Thoracic aorta (tissue), 2 donors: Measurements from ENCODE around the gene DACH1. TPM values are rescaled to one million over a fixed set of nuclear protein-coding genes. Genes with fewer than 3 reads are reported as not detected.

Source experiments
- ATAC-seq: fragments of 150-250 bp; one replicate; pipeline ENCODE4 v1.8.0; 2017; ENCODE audit warnings: low read depth; ENCODE audit not compliant: insufficient number of reproducible peaks, low FRiP score
- DNase-seq: peaks from one replicate; pipeline ENCODE4 v3.0.0-alpha.2; 2020; ENCODE audit warnings: low spot score
- H3K27ac ChIP-seq, 2 donors: fragments of 200-600 bp; sonication (generic); 1 replicate in 1 of 2; 2 replicates in 1 of 2; pipeline ENCODE4 v1.5.1; 2016; ENCODE audit warnings: mild to moderate bottlenecking in 2 of 2, moderate library complexity in 2 of 2
- H3K27me3 ChIP-seq: fragments of 200-600 bp; sonication (generic); replicated peaks from 2 replicates; pipeline ENCODE4 v1.6.0; 2016; ENCODE audit warnings: mild to moderate bottlenecking; ENCODE audit not compliant: insufficient read depth
- H3K36me3 ChIP-seq: fragments of 200-600 bp; sonication (generic); one replicate; pipeline ENCODE4 v1.5.1; 2016
- H3K4me1 ChIP-seq, 2 donors: fragments of 200-600 bp; sonication (generic); 1 replicate in 1 of 2; 2 replicates in 1 of 2; pipeline versions ENCODE4 v1.5.1 to v1.6.0; 2016; ENCODE audit warnings: low read depth in 2 of 2, mild to moderate bottlenecking in 1 of 2; ENCODE audit not compliant: control insufficient read depth in 1 of 2
- H3K4me3 ChIP-seq: fragments of 200-600 bp; sonication (generic); 2 replicates; pipeline ENCODE4 v1.5.1; 2016; ENCODE audit warnings: mild to moderate bottlenecking
- H3K9me3 ChIP-seq: fragments of 200-600 bp; sonication (generic); 2 replicates; pipeline ENCODE4 v1.5.1; 2016
- total RNA-seq, 2 donors: library from RNA; depleted of rRNA; stranded (reverse); fragments of >200 nt; gene quantifications; one replicate each; pipeline versions ENCODE4 v1.1.0 to v1.2.3, GENCODE V29; 2016
- TF ChIP-seq, protein P1 (sequence below): fragments of 200-600 bp; sonication (generic); IDR thresholded peaks from one replicate; pipeline ENCODE4 v1.5.1; 2019; ENCODE audit warnings: antibody characterized with exemption

DACH1 gene
- total RNA-seq, 2 donors from 2014 or later, result 0.14 to 1.3 TPM

DNA sequence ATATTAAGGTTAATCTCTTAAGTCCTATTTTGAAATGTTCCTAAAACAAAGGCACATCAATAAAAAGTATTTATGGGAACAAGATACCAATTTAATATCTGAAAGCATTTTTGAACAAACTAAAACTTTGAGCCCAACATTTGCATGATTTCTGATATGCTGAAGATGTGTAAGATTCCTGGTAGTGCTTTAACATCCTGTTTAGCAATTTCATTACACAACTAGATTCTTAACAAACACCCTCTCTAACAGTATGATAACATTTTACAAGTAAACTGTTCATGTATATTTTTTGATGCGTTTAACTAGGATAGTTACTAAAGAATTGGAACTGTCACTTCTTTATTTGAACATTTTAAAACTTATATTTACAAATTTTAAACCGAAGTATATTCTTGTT, 63.9 kb downstream of the DACH1 start:
- H3K36me3 ChIP-seq, result no peaks in the 10 kb centered on the region
- H3K4me1 ChIP-seq, result no peaks in the 10 kb centered on the region
- no peak overlapping the region for H3K27ac ChIP-seq
- H3K27me3 ChIP-seq, result no peaks in the 10 kb centered on the region
- TF ChIP-seq, protein P1, sequence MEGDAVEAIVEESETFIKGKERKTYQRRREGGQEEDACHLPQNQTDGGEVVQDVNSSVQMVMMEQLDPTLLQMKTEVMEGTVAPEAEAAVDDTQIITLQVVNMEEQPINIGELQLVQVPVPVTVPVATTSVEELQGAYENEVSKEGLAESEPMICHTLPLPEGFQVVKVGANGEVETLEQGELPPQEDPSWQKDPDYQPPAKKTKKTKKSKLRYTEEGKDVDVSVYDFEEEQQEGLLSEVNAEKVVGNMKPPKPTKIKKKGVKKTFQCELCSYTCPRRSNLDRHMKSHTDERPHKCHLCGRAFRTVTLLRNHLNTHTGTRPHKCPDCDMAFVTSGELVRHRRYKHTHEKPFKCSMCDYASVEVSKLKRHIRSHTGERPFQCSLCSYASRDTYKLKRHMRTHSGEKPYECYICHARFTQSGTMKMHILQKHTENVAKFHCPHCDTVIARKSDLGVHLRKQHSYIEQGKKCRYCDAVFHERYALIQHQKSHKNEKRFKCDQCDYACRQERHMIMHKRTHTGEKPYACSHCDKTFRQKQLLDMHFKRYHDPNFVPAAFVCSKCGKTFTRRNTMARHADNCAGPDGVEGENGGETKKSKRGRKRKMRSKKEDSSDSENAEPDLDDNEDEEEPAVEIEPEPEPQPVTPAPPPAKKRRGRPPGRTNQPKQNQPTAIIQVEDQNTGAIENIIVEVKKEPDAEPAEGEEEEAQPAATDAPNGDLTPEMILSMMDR, result no peak
- ATAC-seq, result no peak
- H3K9me3 ChIP-seq, result no peaks in the 10 kb centered on the region
- DNase-seq, result no peak
- no peak overlapping the region for H3K4me3 ChIP-seq

DNA sequence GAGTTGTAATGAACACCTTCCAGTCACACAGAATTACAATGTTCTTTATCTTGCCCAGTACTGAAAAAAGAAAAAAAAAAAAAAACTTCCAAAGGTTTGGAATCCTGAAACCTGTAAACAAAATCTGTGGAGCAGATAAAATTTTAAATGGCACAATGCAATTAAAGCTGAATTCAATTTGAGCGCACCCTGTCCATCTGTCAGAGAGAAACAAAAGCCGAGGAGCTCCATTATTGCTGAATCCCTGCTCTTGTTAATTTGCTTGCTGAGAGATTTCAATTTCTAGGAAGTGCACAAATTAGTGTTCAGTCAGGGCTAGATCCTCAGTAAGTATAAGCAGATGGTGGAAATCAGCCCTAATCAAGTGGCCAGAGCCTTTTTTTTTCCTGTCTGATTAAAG, 65.2 kb downstream of the DACH1 start:
- no peak overlapping the region for H3K27ac ChIP-seq
- H3K27me3 ChIP-seq, result no peaks in the 10 kb centered on the region
- DNase-seq (no peak), ATAC-seq (no peak)
- no peaks in the 10 kb centered on the region for H3K4me1 ChIP-seq
- no peaks in the 10 kb centered on the region for H3K9me3 ChIP-seq
- TF ChIP-seq, protein P1, result no peak
- no peak overlapping the region for H3K4me3 ChIP-seq
- H3K36me3 ChIP-seq, result no peaks in the 10 kb centered on the region

DNA sequence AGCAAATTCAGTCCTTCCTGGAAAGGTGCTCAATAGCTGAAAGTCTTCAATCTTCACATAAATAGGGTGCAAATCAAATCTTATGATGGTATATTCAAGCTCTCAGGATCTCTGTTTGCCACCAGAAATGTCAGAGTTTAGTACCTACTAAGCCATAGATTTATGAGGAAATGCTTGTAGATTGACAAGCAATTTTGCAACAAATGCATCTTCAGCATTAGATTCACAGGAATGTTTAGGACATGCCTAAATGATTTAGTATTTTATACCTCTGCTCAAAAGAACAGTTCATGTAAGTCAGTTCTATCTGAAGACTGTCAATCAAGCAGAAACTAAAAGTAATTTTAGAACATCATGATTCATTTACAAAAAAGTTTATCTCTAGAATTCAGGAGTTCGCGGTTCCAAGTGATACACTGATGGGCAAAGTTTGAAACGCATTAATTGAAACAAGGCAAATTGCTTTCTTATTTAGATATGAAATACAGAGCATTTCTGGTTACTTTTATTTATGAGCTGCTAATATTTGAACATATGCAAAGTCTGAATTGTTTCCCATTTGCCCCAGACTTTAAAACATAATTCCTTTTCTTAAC, 65.7 kb downstream of the DACH1 start:
- Histone ChIP-seq H3K9me3 (no peaks in the 10 kb centered on the region), H3K4me3 (no peak overlapping the region), H3K36me3 (no peaks in the 10 kb centered on the region), H3K27ac (no peak overlapping the region), H3K4me1 (no peaks in the 10 kb centered on the region), H3K27me3 (no peaks in the 10 kb centered on the region)
- no peak for DNase-seq
- TF ChIP-seq, protein P1, result no peak
- ATAC-seq, result no peak

DNA sequence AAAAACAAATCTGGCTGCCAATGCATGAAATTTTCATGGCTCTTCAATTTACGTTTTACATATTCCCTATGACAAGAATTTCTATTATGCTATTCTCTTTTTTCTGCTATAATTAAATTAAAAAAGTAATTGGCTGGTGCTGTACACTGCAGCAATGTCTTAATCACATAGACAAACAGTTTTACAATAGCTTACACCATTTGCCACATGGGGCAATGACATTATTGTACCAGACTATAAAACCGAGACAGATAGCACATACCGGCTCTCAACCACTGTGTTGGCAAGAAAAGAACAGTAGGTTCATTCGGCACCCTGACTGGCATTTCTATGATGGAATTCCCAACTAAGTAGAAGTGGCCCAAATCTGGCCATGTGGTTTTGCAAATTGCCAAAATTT, 67.7 kb downstream of the DACH1 start:
- Histone ChIP-seq H3K9me3 (no peaks in the 10 kb centered on the region), H3K27ac (no peak overlapping the region), H3K36me3 (no peaks in the 10 kb centered on the region), H3K4me1 (no peaks in the 10 kb centered on the region), H3K27me3 (no peaks in the 10 kb centered on the region), H3K4me3 (no peak overlapping the region)
- no peak for DNase-seq
- TF ChIP-seq, protein P1, result no peak
- no peak for ATAC-seq

DNA sequence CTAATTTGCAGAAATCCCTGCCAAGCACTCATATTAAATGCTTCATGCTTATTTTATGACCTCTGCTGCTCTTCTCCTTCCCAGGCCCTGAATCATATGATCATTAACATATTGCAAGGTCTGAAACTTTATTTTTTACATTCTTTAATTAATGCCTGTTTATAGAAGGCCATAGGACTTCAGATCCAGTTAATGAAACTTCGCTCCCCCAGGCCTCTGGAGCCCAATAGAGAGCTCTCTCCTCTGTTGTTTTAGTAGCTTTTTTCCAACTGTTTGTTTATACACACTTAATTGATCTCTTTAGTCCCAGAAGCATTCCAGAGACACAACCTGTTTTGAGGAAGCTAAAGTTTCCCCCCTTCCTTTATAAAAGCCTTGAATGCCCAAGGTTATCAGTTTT, 68.3 kb downstream of the DACH1 start:
- no peak overlapping the region for H3K4me3 ChIP-seq
- ATAC-seq, result no peak
- no peak for DNase-seq
- H3K4me1 ChIP-seq, result no peaks in the 10 kb centered on the region
- H3K27me3 ChIP-seq, result no peaks in the 10 kb centered on the region
- H3K36me3 ChIP-seq, result no peaks in the 10 kb centered on the region
- TF ChIP-seq, protein P1, result no peak
- H3K27ac ChIP-seq, result no peak overlapping the region
- H3K9me3 ChIP-seq, result no peaks in the 10 kb centered on the region
